ENCODE results near the gene STAM. TPM values are rescaled to one million over a fixed set of nuclear protein-coding genes. Genes with fewer than 3 reads are reported as not detected.

The STAM gene
- total and polyA plus RNA-seq, 8 donors: 6.8 to 49.2 (median 10.0) TPM

DNA sequence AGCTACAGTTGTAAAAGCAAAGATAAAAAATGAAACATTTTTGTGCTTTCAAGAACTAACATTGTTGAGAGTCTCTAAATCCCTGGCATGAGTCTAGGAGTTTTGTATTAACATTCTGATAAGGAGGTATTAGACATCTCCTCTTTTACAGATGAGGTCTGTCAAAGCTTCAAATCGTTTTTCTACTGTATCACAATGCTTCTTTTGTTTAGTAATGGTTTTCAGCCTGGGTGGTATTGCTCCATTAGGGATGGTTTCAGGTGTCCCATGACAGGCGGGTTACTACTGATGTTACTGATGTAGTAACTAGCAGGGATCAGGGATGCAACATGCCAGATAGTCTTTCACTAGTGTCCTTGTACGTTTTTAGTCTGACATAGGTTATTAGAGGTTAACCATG lies 27.4 kb downstream of the STAM start:
- WGBS, 5 donors: 41 to 47% (median 46%) methylated on average over 3 of the region's 3 CpGs
- TF ChIP-seq, protein P1, sequence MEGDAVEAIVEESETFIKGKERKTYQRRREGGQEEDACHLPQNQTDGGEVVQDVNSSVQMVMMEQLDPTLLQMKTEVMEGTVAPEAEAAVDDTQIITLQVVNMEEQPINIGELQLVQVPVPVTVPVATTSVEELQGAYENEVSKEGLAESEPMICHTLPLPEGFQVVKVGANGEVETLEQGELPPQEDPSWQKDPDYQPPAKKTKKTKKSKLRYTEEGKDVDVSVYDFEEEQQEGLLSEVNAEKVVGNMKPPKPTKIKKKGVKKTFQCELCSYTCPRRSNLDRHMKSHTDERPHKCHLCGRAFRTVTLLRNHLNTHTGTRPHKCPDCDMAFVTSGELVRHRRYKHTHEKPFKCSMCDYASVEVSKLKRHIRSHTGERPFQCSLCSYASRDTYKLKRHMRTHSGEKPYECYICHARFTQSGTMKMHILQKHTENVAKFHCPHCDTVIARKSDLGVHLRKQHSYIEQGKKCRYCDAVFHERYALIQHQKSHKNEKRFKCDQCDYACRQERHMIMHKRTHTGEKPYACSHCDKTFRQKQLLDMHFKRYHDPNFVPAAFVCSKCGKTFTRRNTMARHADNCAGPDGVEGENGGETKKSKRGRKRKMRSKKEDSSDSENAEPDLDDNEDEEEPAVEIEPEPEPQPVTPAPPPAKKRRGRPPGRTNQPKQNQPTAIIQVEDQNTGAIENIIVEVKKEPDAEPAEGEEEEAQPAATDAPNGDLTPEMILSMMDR (IDR thresholded peaks at IDR 0.05): no peak
- TF ChIP-seq POLR2A (IDR thresholded peaks at IDR 0.05) (no peak), EP300 (IDR thresholded peaks at IDR 0.05) (no peak), POLR2AphosphoS5 (IDR thresholded peaks at IDR 0.05) (no peak)
- no peak overlapping the region for H3K4me3 ChIP-seq
- DNase-seq: no peak
- H3K27ac ChIP-seq: no peak overlapping the region
- H3K9me3 ChIP-seq: no peaks in the 10 kb centered on the region
- intact Hi-C loops (cut with DNase I; ENCODE audit: low total_unique reads): no loop called here
- H3K36me3 ChIP-seq: no peaks in the 10 kb centered on the region
- no peaks in the 10 kb centered on the region for H3K27me3 ChIP-seq
- H3K4me1 ChIP-seq: peaks cover 5 to 26% (median 16%) of the 10 kb centered on the region in 4 donors

DNA sequence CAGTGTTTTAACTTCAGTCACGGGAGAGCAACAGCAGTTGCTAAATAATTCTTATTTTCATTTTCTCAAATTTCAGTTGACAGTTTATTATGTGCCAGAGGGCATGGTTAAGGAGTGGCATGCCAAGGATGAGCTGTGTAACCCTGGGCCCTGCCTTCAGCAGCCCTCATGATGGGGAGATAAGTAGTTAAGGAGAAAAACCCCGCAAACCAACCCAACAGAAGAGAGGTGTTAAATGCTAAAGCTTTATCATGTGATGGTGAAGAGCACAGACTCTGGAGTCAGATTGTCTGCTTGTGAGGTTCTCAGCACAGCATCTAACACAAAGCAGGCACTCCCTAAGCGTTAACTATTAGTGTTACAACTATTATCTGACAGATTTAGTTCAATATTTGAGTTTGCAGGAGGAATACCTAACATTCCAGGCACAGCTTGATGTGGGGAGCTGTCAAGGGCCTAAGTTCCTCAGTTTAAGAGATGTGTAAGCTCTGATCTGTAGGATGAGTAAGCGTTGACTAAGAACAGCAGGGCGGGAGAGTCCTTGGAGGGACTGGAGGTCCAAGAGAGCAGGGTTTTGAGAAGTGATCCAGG lies 29.6 kb downstream of the STAM start:
- Histone ChIP-seq H3K36me3 (no peaks in the 10 kb centered on the region), H3K9me3 (no peaks in the 10 kb centered on the region), H3K4me3 (no peak overlapping the region), H3K4me1 (peaks cover under 1 to 26% (median 12%) of the 10 kb centered on the region in 4 donors), H3K27ac (no peak overlapping the region), H3K27me3 (no peaks in the 10 kb centered on the region)
- intact Hi-C loops (cut with DNase I; ENCODE audit: low total_unique reads): no loop called here
- no peak for TF ChIP-seq POLR2AphosphoS5 (IDR thresholded peaks at IDR 0.05)
- no peak for TF ChIP-seq EP300 (IDR thresholded peaks at IDR 0.05)
- TF ChIP-seq, protein P1 (IDR thresholded peaks at IDR 0.05): no peak
- TF ChIP-seq POLR2A (IDR thresholded peaks at IDR 0.05): no peak
- 76 to 88% (median 80%) methylated on average over 5 of the region's 5 CpGs for WGBS, 5 donors
- DNase-seq: no peak

DNA sequence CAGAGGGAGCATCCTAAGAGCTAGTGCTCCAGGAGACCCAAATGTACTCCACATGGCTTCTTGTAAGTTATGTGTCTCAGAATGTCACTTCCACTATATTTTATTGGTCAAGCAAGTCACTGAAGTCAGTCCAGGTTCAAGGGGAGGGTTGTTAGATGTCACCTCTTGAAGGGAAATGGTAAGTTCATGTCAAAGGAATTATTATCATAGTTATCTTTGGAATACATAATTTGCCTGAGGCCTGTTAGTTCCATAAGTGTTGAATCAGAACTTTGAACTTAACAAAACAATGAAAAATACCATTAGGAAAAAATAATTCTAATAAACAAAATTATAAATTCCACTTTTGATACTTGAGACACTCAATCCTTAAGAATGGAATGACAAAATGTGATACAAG lies 30.6 kb downstream of the STAM start:
- DNase-seq: no peak
- intact Hi-C loops (cut with DNase I; ENCODE audit: low total_unique reads): no loop called here
- H3K4me3 ChIP-seq: no peak overlapping the region
- no peak overlapping the region for H3K27ac ChIP-seq
- TF ChIP-seq POLR2A (IDR thresholded peaks at IDR 0.05) (no peak), EP300 (IDR thresholded peaks at IDR 0.05) (no peak), POLR2AphosphoS5 (IDR thresholded peaks at IDR 0.05) (no peak)
- TF ChIP-seq, protein P1 (IDR thresholded peaks at IDR 0.05): no peak
- H3K36me3 ChIP-seq: no peaks in the 10 kb centered on the region
- H3K4me1 ChIP-seq: peaks cover 0 to 26% (median 9%) of the 10 kb centered on the region in 4 donors
- no peaks in the 10 kb centered on the region for H3K9me3 ChIP-seq
- H3K27me3 ChIP-seq: no peaks in the 10 kb centered on the region

DNA sequence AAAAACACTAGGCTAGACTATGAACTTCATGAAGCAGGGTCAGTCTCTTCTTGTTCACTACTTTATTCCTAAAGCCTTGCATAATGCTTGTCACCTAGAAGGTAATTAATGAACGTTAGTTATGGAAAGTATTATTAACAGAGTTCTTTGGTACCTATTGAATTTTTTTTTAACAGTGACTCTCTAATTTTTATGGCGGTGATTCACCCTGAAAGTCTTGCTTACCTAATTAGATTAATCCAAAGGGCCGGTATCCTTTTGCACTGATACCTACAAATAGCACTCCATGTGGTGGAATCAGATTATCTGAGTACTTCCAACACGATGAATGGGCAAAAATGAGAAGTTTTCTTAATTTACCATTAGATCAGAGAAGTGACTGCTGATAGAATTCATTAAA lies 31.7 kb downstream of the STAM start:
- H3K4me3 ChIP-seq: no peak overlapping the region
- no peaks in the 10 kb centered on the region for H3K27me3 ChIP-seq
- no peak for DNase-seq
- 61 to 84% (median 73%) methylated on average over 4 of the region's 4 CpGs for WGBS, 5 donors
- no peak for TF ChIP-seq POLR2AphosphoS5 (IDR thresholded peaks at IDR 0.05)
- TF ChIP-seq EP300 (IDR thresholded peaks at IDR 0.05): no peak
- TF ChIP-seq, protein P1 (IDR thresholded peaks at IDR 0.05): no peak
- no peak for TF ChIP-seq POLR2A (IDR thresholded peaks at IDR 0.05)
- H3K4me1 ChIP-seq: peaks cover 0 to 26% (median 9%) of the 10 kb centered on the region in 4 donors
- intact Hi-C loops (cut with DNase I; ENCODE audit: low total_unique reads): no loop called here
- H3K9me3 ChIP-seq: no peaks in the 10 kb centered on the region
- no peak overlapping the region for H3K27ac ChIP-seq
- H3K36me3 ChIP-seq: no peaks in the 10 kb centered on the region
